Sigmoid colon (tissue), 4 donors: Measurements from ENCODE around the gene SEC24D.
A peak's percentile ranks its signal among the peaks of the same experiment; 100 is the strongest.

Experiments used
- CTCF ChIP-seq, 4 experiments: fragments of 450-650 bp in 3 of 4; fragments of 200-600 bp in 1 of 4; IDR thresholded peaks; one replicate each; pipeline ENCODE4 v1.5.1; 2016 to 2019; ENCODE audit warnings: antibody characterized with exemption in 4 of 4, mild to moderate bottlenecking in 3 of 4, moderate library complexity in 2 of 4
- EP300 ChIP-seq, 4 donors: sonication (generic); formaldehyde crosslinking; IDR thresholded peaks; one replicate each; pipeline ENCODE4 v1.6.1; 2017; ENCODE audit warnings: antibody characterized with exemption in 4 of 4
- POLR2A ChIP-seq, 2 donors: fragments of 450-650 bp; IDR thresholded peaks; one replicate each; pipeline ENCODE4 v1.6.1; 2016; ENCODE audit warnings: antibody characterized with exemption in 2 of 2, mild to moderate bottlenecking in 2 of 2, moderate library complexity in 2 of 2
- POLR2AphosphoS5 ChIP-seq, 4 donors: sonication (generic); formaldehyde crosslinking; IDR thresholded peaks; one replicate each; pipeline ENCODE4 v1.6.1; 2017; ENCODE audit warnings: antibody characterized with exemption in 4 of 4

DNA sequence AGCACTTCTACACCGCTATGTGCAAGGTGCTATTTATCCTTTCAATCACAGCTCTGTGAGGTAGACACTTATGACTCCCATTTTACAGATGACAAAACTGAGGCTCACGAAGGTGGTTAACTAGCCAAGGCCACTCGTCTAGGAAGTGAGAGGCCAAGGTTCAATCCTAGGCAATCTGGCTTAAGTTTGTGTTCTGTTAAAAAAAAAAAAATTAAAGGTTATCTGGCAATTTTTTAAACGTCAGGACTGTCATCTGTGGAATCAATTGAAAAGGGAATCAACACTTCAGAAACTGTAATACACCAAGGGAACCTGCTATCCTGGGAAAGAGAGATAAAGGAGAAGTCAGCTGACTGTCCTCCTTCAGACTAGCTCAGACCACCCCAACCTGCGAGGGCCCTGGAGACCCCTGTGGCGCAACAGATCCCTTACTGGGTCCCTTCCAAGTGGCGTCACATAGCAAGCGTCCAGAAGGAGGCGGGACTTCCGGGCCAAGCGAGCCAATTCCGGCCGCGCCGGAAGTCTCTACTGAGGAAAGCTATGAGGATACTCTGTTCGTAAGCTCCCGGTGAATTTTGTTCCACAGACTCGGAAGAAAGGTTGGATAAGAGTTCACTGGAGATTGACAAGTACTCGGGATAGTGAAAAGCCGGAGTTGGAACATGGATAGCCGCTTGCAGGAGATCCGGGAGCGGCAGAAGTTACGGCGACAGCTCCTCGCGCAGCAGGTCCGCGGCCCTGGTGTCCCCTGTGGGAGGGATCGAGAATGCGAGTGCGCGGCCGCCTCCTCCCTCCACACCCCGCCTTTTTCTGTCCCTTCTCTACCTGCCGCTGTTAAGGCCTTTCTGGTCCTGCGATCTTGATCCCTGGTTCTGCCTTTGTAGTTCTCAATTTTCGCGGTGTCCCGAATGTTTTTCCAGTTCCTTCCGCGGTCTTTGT, 150.8 kb downstream of the SEC24D start, which contains the start of gene METTL14:
- TF ChIP-seq CTCF (IDR thresholded peaks at IDR 0.05) (peak in 1 of 4 experiments; percentile 35), EP300 (IDR thresholded peaks at IDR 0.05) (no peak), POLR2AphosphoS5 (IDR thresholded peaks at IDR 0.05) (peak; percentile 81 to 88 (median 85)), POLR2A (IDR thresholded peaks at IDR 0.05) (peak; percentile 51)
